ENCODE data around the gene HOXD9.

Gene HOXD9

DNA sequence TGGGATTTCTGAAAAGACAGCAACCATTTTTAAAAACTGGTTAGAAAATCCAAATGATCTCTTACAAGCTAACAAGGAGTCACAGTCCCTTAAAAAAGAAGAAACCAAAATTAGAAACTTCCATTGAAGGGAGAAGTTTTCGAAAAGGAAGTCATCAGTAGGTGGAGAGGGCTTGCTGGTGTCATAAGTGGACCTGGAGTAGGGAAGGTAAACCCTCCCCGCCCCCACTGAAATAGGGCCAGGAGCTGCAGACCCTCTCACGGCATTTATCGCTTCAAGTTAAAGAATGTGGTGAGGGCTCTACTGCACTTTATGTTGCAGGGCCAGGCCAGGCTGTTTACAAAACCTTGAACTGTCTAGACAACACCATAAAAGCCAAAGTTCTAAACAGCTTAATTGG, 12.6 kb upstream of the HOXD9 start:
- FAIRE-seq (no peak), DNase-seq (ENCODE audit: insufficient read length, low spot score) (no peak)
- TF ChIP-seq POU2F2 (IDR thresholded peaks at IDR 0.05; ENCODE audit: low read depth, low read length) (no peak), POLR2A (IDR thresholded peaks at IDR 0.05; ENCODE audit: low read depth, low read length) (no peak), SPI1 (IDR thresholded peaks at IDR 0.05; ENCODE audit: low read depth, low read length) (no peak), TAF1 (IDR thresholded peaks at IDR 0.05; ENCODE audit: low read depth, low read length) (no peak), POLR2AphosphoS5 (IDR thresholded peaks at IDR 0.05; ENCODE audit: low read depth, low read length) (no peak)

GRCh38 chr2:176110415-176111308, 11.9 kb upstream of the HOXD9 start:
- FAIRE-seq (no peak), DNase-seq (ENCODE audit: insufficient read length, low spot score) (no peak)
- TF ChIP-seq POLR2A (IDR thresholded peaks at IDR 0.05; ENCODE audit: low read depth, low read length) = no peak
- no peak for TF ChIP-seq TAF1 (IDR thresholded peaks at IDR 0.05; ENCODE audit: low read depth, low read length)
- TF ChIP-seq SPI1 (IDR thresholded peaks at IDR 0.05; ENCODE audit: low read depth, low read length) = no peak
- no peak for TF ChIP-seq POLR2AphosphoS5 (IDR thresholded peaks at IDR 0.05; ENCODE audit: low read depth, low read length)
- no peak for TF ChIP-seq POU2F2 (IDR thresholded peaks at IDR 0.05; ENCODE audit: low read depth, low read length)
- TF ChIP-seq PAX5 (IDR thresholded peaks at IDR 0.05; ENCODE audit: insufficient read depth, low read length, severe bottlenecking) = no peak

DNA sequence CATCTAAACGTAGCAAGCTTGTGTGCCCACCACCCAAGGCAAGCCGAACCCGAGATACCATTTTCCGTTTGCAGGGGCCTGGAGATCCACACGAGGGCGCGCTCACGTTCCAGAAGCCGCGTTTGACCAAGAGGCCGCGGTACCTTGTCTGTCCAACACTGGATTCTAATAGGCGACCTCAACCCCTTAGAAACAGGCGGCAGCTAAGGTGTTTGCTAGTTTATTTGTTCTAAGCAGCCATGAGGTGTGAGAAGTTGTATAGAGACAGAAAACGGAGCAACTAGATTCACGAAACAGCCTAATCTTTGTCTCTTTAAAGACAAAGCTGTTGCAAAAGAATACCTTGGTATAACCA, 11.2 kb upstream of the HOXD9 start:
- TF ChIP-seq POLR2A (IDR thresholded peaks at IDR 0.05; ENCODE audit: low read depth, low read length) = no peak
- TF ChIP-seq TAF1 (IDR thresholded peaks at IDR 0.05; ENCODE audit: low read depth, low read length) = no peak
- no peak for TF ChIP-seq POLR2AphosphoS5 (IDR thresholded peaks at IDR 0.05; ENCODE audit: low read depth, low read length)
- TF ChIP-seq POU2F2 (IDR thresholded peaks at IDR 0.05; ENCODE audit: low read depth, low read length) = no peak
- no peak for TF ChIP-seq PAX5 (IDR thresholded peaks at IDR 0.05; ENCODE audit: insufficient read depth, low read length, severe bottlenecking)
- TF ChIP-seq SPI1 (IDR thresholded peaks at IDR 0.05; ENCODE audit: low read depth, low read length) = no peak
- no peak for DNase-seq (ENCODE audit: insufficient read length, low spot score)
- no peak for FAIRE-seq

DNA sequence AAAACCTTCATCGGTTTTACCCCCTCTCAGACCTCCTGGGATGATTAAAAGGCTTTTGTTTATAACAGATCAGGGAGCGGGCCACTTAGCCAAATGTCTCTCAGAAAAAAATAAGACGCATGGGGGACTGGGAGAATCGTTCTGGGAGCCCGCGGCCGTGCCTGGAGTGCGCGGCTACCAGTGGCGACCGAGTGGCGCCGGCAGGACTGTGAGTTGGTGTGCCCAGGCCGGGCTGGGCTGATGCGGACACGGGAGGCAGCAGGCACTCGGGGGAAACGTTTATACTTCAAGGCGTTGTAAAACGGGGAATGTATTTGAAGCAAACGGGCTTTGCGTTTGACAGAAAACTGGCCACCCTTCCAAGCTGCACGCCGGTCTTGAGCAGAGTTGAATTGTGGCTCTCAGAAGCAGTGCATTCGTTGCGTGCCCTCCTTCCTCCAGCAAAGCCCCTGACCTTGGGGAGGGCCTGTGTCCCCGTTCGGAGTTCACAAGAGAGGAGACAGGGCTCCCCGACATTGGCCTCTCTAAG, 10.6 kb upstream of the HOXD9 start:
- TF ChIP-seq POU2F2 (IDR thresholded peaks at IDR 0.05; ENCODE audit: low read depth, low read length) = no peak
- TF ChIP-seq PAX5 (IDR thresholded peaks at IDR 0.05; ENCODE audit: insufficient read depth, low read length, severe bottlenecking) = no peak
- no peak for TF ChIP-seq TAF1 (IDR thresholded peaks at IDR 0.05; ENCODE audit: low read depth, low read length)
- no peak for TF ChIP-seq POLR2AphosphoS5 (IDR thresholded peaks at IDR 0.05; ENCODE audit: low read depth, low read length)
- TF ChIP-seq POLR2A (IDR thresholded peaks at IDR 0.05; ENCODE audit: low read depth, low read length) = no peak
- DNase-seq (ENCODE audit: insufficient read length, low spot score) (no peak), FAIRE-seq (no peak)

GRCh38 chr2:176112375-176113302, 9.9 kb upstream of the HOXD9 start:
- TF ChIP-seq POLR2AphosphoS5 (IDR thresholded peaks at IDR 0.05; ENCODE audit: low read depth, low read length) (no peak), SPI1 (IDR thresholded peaks at IDR 0.05; ENCODE audit: low read depth, low read length) (no peak), TAF1 (IDR thresholded peaks at IDR 0.05; ENCODE audit: low read depth, low read length) (no peak), POLR2A (IDR thresholded peaks at IDR 0.05; ENCODE audit: low read depth, low read length) (no peak)
- DNase-seq (ENCODE audit: insufficient read length, low spot score) (no peak), FAIRE-seq (no peak)

GRCh38 chr2:176114120-176114929, 8.2 kb upstream of the HOXD9 start:
- DNase-seq (ENCODE audit: insufficient read length, low spot score) (no peak), FAIRE-seq (no peak)
- TF ChIP-seq SPI1 (IDR thresholded peaks at IDR 0.05; ENCODE audit: low read depth, low read length) (no peak), POLR2A (IDR thresholded peaks at IDR 0.05; ENCODE audit: low read depth, low read length) (no peak), POU2F2 (IDR thresholded peaks at IDR 0.05; ENCODE audit: low read depth, low read length) (no peak), POLR2AphosphoS5 (IDR thresholded peaks at IDR 0.05; ENCODE audit: low read depth, low read length) (no peak), TAF1 (IDR thresholded peaks at IDR 0.05; ENCODE audit: low read depth, low read length) (no peak), PAX5 (IDR thresholded peaks at IDR 0.05; ENCODE audit: insufficient read depth, low read length, severe bottlenecking) (no peak)

- FAIRE-seq = no peak
- no peak for TF ChIP-seq POU2F2 (IDR thresholded peaks at IDR 0.05; ENCODE audit: low read depth, low read length)
- TF ChIP-seq TAF1 (IDR thresholded peaks at IDR 0.05; ENCODE audit: low read depth, low read length) = no peak
- no peak for TF ChIP-seq SPI1 (IDR thresholded peaks at IDR 0.05; ENCODE audit: low read depth, low read length)
- no peak for TF ChIP-seq POLR2AphosphoS5 (IDR thresholded peaks at IDR 0.05; ENCODE audit: low read depth, low read length)
- no peak for TF ChIP-seq PAX5 (IDR thresholded peaks at IDR 0.05; ENCODE audit: insufficient read depth, low read length, severe bottlenecking)
- TF ChIP-seq POLR2A (IDR thresholded peaks at IDR 0.05; ENCODE audit: low read depth, low read length) = no peak
Measured at GRCh38 chr2:176114930-176115625, 7.4 kb upstream of the HOXD9 start.

More at GRCh38 chr2:176114930-176115625, 7.4 kb upstream of the HOXD9 start:
- no peak for DNase-seq (ENCODE audit: insufficient read length, low spot score)
